Hematopoietic multipotent progenitor cell (in vitro differentiated cells): ENCODE data around the gene WDR62. TPM values are rescaled to one million over a fixed set of nuclear protein-coding genes. Genes with fewer than 3 reads are reported as not detected.
A peak's percentile ranks its signal among the peaks of the same experiment; 100 is the strongest.
"Not testable (repeated sequence)": the region's sequence is repeated elsewhere in the genome, so short reads cannot be mapped to it uniquely, and the experiment has no call there.

Experiments used
- DNase-seq, 3 donors: peaks; one replicate each; pipeline ENCODE4 v3.0.0-alpha.2; 2011 to 2015; ENCODE audit warnings: low read depth in 2 of 3, low spot score in 2 of 3
- total RNA-seq: library from RNA; depleted of rRNA; stranded (reverse); fragments of >200 nt; gene quantifications from one replicate; pipeline ENCODE4 v1.2.3, GENCODE V29; 2012

WDR62 gene
- total RNA-seq, 1 donor: 5.9 TPM

DNA sequence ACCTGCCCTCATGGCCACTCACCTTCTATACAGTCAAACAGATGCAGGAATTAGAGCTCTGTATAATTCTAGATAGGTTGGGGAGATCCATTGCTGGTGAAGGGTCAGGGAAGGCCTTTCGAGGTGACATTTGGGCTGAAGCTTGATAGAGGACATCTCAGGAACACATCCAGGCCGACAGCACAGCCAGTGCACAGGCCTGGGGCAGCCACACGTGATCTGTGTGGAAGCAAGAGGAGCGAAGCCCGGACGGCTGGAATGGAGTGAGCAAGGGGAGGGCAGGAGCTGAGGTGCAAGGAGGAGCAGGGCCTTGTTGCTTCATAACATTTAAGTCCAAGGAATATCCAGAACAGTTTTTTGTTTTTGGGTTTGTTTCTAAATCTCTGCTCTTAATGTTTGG is 51.7 kb downstream of the WDR62 start:
- DNase-seq: no peak

DNA sequence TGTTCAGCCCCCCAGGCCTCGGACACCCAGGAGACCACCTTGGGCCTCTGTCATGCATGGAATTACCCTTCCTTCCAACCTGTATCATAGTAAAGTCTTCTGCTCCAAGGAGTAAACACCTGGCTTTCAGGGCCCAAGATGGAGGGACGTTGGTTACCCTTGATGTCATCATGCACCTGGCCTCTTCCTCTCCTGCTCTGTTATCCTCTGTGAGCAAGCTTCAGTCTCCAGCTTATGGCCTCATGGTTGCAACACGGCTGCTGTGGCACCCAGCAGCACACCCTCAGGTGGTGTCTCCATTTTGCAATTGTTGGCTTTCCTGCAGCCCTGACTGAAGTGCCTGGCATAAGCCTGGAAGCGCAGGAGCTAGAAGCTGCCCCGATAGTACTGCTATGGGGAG is 52.3 kb downstream of the WDR62 start:
- no peak for DNase-seq

DNA sequence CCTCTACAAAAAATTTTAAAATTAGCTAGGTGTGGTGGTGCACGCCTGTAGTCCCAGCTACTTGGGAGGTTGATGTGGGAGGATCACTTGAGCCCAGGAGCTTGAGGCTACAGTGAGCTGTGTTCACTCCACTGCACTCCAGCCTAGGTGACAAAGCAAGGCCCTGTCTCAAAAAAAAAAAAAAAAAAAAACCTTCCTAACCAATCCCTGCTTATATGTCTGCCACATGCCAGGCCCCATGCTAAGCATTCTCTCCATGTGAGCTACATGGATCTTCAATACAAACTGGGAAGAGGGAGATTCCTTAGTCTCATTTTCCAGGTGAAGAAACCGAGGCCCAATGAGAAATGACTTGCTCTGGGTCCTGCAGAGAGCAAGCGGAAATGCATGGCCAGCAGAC is 54.0 kb downstream of the WDR62 start:
- DNase-seq: no peak

DNA sequence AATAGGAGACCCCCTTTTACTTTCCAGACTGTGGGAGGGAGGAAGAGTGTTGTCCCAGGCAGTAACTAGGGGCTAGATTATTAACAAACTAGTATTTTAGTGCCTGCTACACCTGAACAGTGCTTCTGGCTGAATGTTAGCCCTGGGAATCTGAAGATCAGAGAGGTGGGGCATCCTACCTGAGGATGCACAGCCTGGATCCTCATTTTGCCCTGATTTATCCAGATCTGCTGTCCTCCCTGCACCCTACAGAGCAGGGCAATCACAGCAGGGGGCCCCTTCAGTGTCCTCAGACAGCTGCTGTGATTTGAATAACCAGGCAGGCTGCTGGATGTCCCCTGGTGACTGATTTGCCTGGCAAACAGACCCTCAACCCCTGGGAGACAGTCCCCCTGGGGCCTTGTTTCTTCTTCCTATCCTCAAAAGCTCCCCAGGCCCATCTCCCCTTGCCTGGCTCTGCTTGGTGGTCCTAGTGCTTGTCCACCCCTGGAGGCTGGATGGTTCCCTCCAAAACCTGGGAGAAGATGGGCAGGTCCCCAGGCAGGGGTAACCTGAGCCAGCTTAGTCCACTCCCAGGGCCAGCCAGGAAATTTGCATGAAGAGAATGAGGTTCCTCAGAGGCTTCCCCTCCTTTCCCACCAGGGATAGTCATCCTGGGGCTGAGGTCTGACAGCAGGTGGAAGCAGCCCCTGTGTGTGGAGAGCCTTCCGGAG is 55.9 kb downstream of the WDR62 start, which contains the start of gene OVOL3:
Gene OVOL3 (plus strand): TSS at position 657 of the 713 bp plus-strand sequence. CDS start 60 bp downstream, outside the sequence.
- DNase-seq: no peak

DNA sequence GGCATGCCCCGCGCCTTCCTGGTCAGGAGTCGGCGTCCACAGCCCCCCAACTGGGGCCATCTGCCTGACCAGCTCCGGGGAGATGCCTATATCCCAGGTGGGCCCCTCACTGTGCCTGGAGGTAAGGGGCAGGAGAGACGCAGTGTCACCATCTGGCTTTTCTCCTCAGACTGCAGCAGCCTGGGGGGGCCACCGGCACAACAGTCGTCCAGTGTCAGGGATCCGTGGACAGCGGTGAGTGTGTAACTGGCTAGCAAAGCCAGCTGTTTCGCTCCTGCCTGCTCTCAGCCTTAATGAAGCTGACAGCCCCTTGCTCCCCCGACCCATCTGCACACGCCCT is 56.5 kb downstream of the WDR62 start:
- no peak for DNase-seq

DNA sequence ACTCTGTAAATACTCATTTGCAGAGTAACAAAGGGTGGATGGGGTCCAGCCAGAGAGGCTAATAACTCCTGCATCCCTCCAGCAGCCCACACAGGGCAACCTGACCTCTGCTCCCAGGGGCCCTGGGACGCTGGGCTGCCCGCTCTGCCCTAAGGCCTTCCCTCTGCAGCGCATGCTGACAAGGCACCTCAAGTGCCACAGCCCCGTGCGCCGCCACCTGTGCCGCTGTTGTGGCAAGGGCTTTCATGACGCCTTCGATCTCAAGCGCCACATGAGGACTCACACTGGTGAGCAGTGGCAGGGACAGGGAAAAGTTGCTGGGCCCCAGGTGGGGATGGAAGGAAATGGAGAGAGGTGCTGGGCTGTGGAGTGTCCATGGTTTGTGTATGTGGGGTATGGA is 58.0 kb downstream of the WDR62 start:
- no peak for DNase-seq

DNA sequence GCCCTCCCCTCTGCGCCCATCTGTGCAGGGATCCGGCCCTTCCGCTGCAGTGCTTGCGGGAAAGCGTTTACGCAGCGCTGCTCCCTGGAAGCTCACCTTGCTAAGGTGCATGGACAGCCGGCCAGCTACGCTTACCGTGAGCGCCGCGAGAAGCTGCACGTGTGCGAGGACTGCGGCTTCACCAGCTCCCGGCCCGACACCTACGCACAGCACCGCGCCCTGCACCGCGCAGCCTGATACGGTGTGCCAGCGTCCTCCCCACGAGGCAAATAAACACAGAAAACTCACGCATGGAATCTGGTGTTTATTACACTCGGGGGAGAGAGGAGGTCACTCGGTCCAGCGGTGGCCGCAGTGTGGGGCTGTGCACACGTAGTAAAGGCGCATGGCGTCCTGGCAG is 58.7 kb downstream of the WDR62 start:
- no peak for DNase-seq

DNA sequence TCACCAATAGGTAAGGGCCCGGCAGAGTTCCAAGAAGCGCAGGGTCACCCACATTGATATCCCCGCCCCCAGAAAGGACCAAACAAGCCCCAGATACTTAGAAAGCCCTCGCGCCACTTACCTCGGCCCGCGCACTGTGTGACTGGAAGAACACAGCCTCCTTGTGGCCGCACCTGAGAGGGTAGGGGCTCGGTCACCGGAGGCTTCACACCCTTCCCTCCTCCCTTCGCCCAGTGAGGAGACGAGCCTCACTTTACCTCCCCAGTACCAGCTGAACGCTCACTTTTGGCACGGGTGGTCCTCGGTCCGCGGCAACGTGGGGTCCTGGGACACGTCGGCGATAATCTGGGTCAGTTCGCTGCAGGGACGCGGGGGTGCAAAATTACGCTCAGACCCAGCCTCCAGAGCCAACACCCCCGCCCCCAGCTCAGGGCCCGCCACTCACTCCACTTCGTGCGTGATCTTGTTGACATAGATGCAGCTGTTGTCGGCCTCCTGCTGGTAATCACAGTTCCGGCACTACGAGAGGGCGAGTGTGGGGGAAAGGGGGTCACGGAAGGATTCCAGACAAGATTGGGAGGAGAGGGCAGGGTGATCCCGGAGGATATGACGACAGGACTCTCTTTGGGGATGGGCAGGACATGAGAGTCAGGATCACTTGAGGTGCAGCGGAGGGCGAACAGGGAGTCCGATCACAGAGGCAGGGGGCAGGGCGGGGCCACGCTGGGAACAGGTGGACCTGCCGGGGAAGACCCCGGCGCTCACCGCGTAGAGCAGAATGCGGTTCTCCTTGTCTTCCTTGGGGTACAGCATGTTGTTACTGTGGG is 59.4 kb downstream of the WDR62 start:
- peak in 2 of 3 donors; percentile 16 to 18 for DNase-seq

DNA sequence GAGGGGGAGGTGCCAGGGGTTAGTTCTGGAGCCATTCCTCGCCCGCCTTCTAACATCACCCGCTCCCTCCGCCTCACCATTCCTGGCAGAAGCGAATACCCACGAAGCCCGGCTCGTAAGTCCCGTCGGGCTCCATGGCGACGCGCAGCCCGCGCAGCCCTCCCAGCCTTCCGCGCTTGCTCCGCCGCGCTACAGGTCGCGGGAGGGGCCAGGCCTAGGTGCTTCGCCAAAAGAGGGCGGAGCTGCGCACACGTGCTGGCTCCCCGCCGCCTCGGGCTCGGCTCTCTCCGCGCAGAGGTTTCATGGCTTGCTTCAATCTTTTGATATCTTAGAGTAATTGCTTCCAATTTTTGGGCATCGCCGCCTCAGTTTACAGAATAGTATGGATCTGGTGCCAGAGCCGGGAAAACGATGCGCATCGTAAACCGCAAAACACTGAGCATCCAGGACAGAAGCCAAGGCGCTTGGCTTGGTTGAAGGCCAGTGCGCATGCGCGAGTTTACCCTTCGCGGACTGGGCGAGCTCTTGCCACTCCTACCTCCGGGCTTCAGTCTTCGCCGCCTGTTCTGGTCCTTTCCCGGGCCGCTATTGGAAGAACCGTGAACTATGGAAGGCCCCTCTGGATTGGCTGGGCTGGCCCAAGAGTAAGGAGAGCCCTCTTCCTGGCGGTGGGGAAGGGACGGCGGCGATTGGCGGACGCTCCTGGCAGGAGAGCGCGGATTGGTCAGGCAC is 60.2 kb downstream of the WDR62 start, which contains the start of gene POLR2I:
Gene POLR2I (minus strand): TSS at position 155 of the 732 bp plus-strand sequence. CDS start 19 bp downstream, at position 136.
- DNase-seq: peak; percentile 98 to 100 (median 100)

DNA sequence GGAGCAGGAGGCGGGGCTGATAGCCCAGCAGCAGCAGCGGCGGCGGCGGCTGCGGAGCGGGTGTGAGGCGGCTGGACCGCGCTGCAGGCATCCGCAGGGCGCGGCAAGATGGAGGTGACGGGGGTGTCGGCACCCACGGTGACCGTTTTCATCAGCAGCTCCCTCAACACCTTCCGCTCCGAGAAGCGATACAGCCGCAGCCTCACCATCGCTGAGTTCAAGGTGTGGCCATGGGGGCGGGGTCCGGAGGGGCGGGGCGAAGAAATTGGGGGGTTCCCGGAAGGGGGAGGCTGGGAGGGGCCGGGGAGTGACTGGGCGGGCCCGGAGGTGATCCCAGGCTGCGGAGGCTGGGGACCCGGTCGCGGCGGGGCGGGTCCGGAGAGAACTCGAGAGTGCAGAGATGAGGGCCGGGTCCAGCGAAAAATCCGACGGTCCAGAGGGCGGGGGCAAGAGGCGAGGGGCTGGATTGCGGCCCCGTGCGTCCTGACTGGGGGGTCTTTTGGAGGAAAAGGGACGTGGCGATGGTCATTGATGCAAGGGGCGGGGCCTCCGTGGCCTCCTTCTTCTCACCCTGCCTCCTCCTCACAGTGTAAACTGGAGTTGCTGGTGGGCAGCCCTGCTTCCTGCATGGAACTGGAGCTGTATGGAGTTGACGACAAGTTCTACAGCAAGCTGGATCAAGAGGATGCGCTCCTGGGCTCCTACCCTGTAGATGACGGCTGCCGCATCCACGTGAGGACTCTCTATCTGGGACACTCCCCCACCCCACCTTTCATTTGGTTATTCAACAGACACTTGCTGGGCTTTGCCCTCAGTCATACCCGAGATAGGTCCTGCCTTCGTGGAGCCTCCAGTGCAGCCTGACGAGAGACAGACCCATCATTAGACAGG is 61.0 kb downstream of the WDR62 start, which contains the start of gene TBCB:
Gene TBCB (plus strand): TSS at position 16 of the 891 bp plus-strand sequence. CDS start 93 bp downstream, at position 109.
- no peak for DNase-seq

DNA sequence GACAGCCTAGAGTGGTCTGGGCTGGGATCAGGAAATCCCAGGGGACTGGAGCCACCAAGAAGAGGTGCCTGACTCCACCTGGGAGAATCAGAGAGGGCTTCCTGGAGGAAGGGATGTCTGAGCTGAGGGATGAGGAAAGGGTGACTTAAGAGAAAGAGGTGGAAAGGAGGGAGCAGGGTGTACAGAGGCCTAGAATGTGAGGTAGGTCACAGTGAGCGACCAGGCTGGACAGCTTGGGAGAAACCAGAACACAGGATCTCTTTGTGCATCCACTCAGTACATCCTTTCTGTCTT is 61.6 kb downstream of the WDR62 start:
- no peak for DNase-seq

DNA sequence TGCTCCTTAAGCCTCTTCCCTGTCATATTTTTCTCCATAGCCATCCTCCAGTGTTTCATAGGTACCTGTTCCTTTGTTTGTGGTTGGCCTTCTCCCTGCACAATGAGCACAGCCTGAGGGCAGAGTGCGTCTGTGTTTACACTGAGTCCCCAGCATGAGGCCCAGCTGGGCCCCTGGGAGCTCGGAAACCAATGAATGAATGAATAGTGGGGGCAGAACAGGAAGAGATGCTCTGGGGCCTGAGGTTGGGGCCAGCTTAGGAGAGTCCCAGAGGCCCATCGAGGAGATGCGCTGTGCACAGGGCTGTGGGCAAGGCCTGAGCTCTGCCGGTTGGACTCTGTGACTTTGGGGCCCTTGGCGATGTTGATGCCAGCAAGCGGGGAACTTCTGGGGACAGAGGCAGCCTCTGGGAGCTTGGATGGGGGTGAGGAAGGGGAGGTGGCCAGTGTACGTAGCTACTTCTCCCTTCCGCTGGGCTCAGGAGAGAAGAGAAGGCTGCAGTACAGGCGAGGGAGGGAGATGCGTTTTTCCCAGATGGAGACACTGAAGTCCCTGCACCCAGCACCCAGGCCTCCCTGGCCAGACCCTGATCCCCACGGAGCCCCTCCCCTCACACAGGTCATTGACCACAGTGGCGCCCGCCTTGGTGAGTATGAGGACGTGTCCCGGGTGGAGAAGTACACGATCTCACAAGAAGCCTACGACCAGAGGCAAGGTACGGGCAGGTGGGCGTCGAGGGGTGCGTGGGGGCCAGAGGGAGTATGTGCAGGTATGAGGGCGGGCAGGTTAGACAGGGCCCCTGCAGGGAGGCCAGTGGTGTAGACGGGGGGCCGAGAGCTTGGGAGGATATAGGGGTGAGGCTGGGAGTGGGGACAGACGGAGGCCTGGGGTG is 65.6 kb downstream of the WDR62 start:
- no peak for DNase-seq

DNA sequence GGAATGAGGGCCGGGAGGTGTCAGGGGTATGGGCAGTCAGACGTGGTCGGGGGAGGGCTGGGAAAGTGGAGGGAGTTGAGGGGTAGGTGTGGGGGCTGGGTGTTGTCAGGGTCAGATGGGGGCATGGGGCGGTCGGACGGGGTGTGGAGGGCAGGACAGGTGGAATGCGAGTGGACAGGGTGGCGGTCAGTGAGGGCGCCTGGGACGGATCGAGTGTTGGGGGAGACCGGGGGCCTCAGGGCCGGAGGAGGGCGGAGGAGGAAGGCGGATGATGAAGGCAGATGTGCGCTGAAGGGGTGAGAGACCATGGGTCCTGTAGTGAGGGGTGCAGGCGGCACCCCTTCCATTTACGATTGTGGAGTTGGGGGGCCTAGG is 66.3 kb downstream of the WDR62 start:
- no peak for DNase-seq

DNA sequence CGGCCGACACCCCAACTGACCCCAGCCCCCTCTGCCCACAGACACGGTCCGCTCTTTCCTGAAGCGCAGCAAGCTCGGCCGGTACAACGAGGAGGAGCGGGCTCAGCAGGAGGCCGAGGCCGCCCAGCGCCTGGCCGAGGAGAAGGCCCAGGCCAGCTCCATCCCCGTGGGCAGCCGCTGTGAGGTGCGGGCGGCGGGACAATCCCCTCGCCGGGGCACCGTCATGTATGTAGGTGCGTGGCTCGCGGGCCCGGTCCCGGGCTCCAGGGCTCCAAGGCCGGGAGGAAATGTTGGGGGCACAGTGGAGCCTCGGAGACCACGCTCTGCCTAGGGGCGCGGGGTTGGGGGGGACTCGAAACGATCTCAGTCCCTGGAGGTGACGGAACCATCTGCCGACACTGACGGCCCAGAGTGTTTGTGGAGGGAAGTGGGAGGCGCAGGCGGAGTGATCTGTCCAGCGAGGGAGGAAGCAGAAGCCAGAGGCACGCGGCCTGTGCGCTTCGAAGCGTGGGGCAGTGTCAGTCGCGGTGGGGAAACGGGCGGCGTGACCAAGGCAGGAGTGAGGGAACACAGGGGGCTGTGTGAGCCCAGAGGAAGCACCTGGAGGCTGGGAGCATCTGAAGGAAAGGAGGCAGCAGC is 66.9 kb downstream of the WDR62 start:
- DNase-seq: no peak

DNA sequence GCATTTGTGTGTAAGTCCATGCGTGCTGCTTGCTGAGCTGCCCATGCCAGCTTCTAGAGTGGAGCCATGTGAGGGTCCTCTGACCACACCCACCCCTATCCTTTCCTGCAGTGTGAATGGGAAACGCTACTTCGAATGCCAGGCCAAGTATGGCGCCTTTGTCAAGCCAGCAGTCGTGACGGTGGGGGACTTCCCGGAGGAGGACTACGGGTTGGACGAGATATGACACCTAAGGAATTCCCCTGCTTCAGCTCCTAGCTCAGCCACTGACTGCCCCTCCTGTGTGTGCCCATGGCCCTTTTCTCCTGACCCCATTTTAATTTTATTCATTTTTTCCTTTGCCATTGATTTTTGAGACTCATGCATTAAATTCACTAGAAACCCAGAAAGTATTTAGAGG is 70.9 kb downstream of the WDR62 start:
- no peak for DNase-seq

DNA sequence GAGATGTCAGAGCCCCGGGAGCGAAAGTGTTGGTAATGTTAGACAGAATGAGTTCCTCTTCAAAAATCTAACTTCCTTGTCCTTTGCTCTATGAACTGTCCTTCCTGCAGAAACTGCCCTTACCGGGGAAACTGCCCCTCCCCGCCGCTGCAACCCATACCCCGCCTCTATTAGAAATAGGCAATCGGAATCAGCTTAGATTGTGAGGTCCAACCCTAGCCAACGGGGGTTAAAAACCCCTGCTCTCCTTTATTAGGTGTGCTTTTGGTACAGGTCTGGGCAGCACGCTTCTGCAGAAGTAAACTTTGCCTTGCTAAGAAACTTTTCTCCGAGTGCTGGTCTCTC is 73.7 kb downstream of the WDR62 start:
- no peak for DNase-seq

DNA sequence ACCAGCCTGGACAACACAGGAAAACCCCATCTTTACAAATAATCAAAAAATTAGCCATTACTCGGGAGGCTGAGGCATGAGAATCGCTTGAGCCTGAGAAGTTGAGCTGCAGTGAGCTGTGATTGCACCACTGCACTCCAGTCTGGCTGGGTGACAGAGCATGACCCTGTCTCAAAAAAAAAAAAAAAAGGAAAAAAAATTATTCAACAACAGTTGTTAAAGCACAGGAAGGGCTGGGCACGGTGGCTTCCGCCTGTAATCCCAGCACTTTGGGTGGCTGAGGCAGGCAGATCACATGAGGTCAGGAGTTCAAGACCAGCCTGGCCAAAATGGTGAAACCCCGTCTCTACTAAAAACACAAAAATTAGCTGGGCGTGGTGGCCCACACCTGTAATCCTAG is 76.5 kb downstream of the WDR62 start:
- DNase-seq: not testable (repeated sequence)

DNA sequence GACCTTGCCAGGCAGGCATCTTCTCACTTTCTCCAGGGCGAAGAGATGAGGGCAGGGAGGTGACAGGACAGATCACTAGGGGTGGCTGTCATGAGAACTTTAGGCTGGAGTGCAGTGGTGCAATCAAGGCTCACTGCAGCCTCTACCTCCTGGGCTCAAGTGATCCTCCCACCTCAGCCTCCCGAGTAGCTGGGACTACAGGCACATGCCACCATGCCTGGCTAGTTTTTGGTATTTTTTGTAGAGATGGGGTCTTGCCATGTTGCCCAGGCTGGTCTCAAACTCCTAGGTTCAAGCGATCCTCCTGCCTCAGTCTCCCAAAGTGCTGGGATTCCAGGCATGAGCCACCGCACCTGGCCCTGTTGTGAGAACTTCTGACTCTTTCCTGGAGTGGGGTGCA is 80.2 kb downstream of the WDR62 start:
- DNase-seq: not testable (repeated sequence)
